Hepatocyte (in vitro differentiated cells): Measurements from ENCODE around the gene RPGRIP1L.

Source experiments
- EZH2 ChIP-seq: fragments of 200-600 bp; sonication (generic); IDR thresholded peaks from 2 replicates; pipeline ENCODE4 v1.6.1; 2016; ENCODE audit warnings: antibody characterized with exemption, mild to moderate bottlenecking, borderline replicate concordance
- EZH2phosphoT487 ChIP-seq: fragments of 200-600 bp; sonication (generic); IDR thresholded peaks from one replicate; pipeline ENCODE4 v1.6.1; 2018; ENCODE audit warnings: antibody characterized with exemption, mild to moderate bottlenecking, low read depth, moderate library complexity; ENCODE audit not compliant: unreplicated experiment, severe bottlenecking
- TF ChIP-seq, protein P1 (sequence below): fragments of 200-600 bp; sonication (generic); IDR thresholded peaks from 2 replicates; pipeline ENCODE4 v1.5.1; 2016; ENCODE audit warnings: antibody characterized with exemption, mild to moderate bottlenecking; ENCODE audit not compliant: poor library complexity

GRCh38 chr16:53689636-53690035 lies 14.0 kb downstream of the RPGRIP1L start:
- TF ChIP-seq EZH2: no peak
- TF ChIP-seq, protein P1, sequence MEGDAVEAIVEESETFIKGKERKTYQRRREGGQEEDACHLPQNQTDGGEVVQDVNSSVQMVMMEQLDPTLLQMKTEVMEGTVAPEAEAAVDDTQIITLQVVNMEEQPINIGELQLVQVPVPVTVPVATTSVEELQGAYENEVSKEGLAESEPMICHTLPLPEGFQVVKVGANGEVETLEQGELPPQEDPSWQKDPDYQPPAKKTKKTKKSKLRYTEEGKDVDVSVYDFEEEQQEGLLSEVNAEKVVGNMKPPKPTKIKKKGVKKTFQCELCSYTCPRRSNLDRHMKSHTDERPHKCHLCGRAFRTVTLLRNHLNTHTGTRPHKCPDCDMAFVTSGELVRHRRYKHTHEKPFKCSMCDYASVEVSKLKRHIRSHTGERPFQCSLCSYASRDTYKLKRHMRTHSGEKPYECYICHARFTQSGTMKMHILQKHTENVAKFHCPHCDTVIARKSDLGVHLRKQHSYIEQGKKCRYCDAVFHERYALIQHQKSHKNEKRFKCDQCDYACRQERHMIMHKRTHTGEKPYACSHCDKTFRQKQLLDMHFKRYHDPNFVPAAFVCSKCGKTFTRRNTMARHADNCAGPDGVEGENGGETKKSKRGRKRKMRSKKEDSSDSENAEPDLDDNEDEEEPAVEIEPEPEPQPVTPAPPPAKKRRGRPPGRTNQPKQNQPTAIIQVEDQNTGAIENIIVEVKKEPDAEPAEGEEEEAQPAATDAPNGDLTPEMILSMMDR: no peak
- TF ChIP-seq EZH2phosphoT487: no peak
